Ovary (tissue), 3 donors: ENCODE results near the gene DDT.

ENCODE experiments used
- CTCF ChIP-seq, 3 donors: fragments of 450-650 bp in 2 of 3; fragments of 200-600 bp in 1 of 3; IDR thresholded peaks; one replicate each; pipeline versions ENCODE4 v1.5.1 to v1.8.0; 2016 to 2022; ENCODE audit warnings: antibody characterized with exemption in 3 of 3, mild to moderate bottlenecking in 1 of 3
- EP300 ChIP-seq: sonication (generic); formaldehyde crosslinking; IDR thresholded peaks from one replicate; pipeline ENCODE4 v1.6.1; 2017; ENCODE audit warnings: antibody characterized with exemption
- POLR2A ChIP-seq: fragments of 450-650 bp; IDR thresholded peaks from one replicate; pipeline ENCODE4 v1.6.1; 2017; ENCODE audit warnings: antibody characterized with exemption, mild to moderate bottlenecking, moderate library complexity
- donor health status: DM: no; HTN: no; CAD: no.

GRCh38 chr22:23970816-23971486, 3.3 kb downstream of the DDT start:
- TF ChIP-seq CTCF (IDR thresholded peaks at IDR 0.05) (no peak), EP300 (no peak), POLR2A (no peak)
